Measurements from ENCODE around the gene SLC1A7. TPM values are rescaled to one million over a fixed set of nuclear protein-coding genes. Genes with fewer than 3 reads are reported as not detected.

Gene SLC1A7
- total and polyA plus RNA-seq, 2 of the 13 experiments (the other 11 are each of a cell fraction or from before 2014, with no cell fraction given): 0.04 to 2.0 TPM

GRCh38 chr1:53112271-53112774 is 30.1 kb downstream of the SLC1A7 start (continued):
- TF ChIP-seq UBTF (CRISPR knock-in tag; IDR thresholded peaks at IDR 0.05): no peak
- TF ChIP-seq ZNF580 (CRISPR knock-in tag; IDR thresholded peaks at IDR 0.05; ENCODE audit: borderline replicate concordance, low read depth): peak; percentile 67; the same call in 1 of the 2 replicates
- TF ChIP-seq ZNF260 (CRISPR knock-in tag; IDR thresholded peaks at IDR 0.05; ENCODE audit: borderline replicate concordance, low read depth): no peak
- no peak for TF ChIP-seq ZNF205 (CRISPR knock-in tag; IDR thresholded peaks at IDR 0.05)
- TF ChIP-seq ZSCAN29 (CRISPR knock-in tag; conservative IDR thresholded peaks at IDR 0.05): no peak
- TF ChIP-seq YEATS2 (CRISPR knock-in tag; IDR thresholded peaks at IDR 0.05; ENCODE audit: borderline replicate concordance): 0 out of 2 replicates have a peak, but pooled peaks have one; percentile 15
- no peak for TF ChIP-seq ZNF326 (CRISPR knock-in tag; IDR thresholded peaks at IDR 0.05; ENCODE audit: borderline replicate concordance)
- TF ChIP-seq TFAP4 (IDR thresholded peaks at IDR 0.05; ENCODE audit: borderline replicate concordance, low read depth): peak; percentile 82
- peak; percentile 92 for TF ChIP-seq RCOR2 (CRISPR knock-in tag; IDR thresholded peaks at IDR 0.05)
- TF ChIP-seq ZBTB10 (CRISPR knock-in tag; IDR thresholded peaks at IDR 0.05; ENCODE audit: borderline replicate concordance): peak; percentile 80; the same call in 1 of the 2 replicates
- TF ChIP-seq ZNF878 (CRISPR knock-in tag; IDR thresholded peaks at IDR 0.05): no peak
- no peak for TF ChIP-seq TOE1 (CRISPR knock-in tag; IDR thresholded peaks at IDR 0.05)
- TF ChIP-seq ZNF263 (CRISPR knock-in tag; IDR thresholded peaks at IDR 0.05): no peak
- peak; percentile 72 for TF ChIP-seq ZMYM2 (CRISPR knock-in tag; IDR thresholded peaks at IDR 0.05)
- TF ChIP-seq ZBTB20 (CRISPR knock-in tag; IDR thresholded peaks at IDR 0.05; ENCODE audit: borderline replicate concordance, low read depth): no peak
- TF ChIP-seq JARID2 (CRISPR knock-in tag; IDR thresholded peaks at IDR 0.05; ENCODE audit: insufficient replicate concordance): no peak
- no peak for TF ChIP-seq ZEB1 (IDR thresholded peaks at IDR 0.05; ENCODE audit: insufficient replicate concordance, low read depth)
- TF ChIP-seq ZBTB7B (CRISPR knock-in tag; IDR thresholded peaks at IDR 0.05): no peak
- no peak for TF ChIP-seq ZNF800 (CRISPR knock-in tag; IDR thresholded peaks at IDR 0.05)
- TF ChIP-seq ZSCAN21 (CRISPR knock-in tag; IDR thresholded peaks at IDR 0.05; ENCODE audit: borderline replicate concordance): no peak
- peak; percentile 25 to 38; a peak in 2 of 4 replicates for TF ChIP-seq MAFK (conservative IDR thresholded peaks at IDR 0.05 in 1 of 2, IDR thresholded peaks at IDR 0.05 in 1 of 2; ENCODE audit: low read length in 2 of 2)
- TF ChIP-seq ZNF10 (CRISPR knock-in tag; IDR thresholded peaks at IDR 0.05; ENCODE audit: borderline replicate concordance, low read depth): no peak
- TF ChIP-seq ADNP (CRISPR knock-in tag; IDR thresholded peaks at IDR 0.05): 0 out of 2 replicates have a peak, but pooled peaks have one; percentile 20

Measured in HepG2 (cell line).